Skeletal muscle tissue (tissue), 4 donors: ENCODE results near the gene FHOD3. TPM values are rescaled to one million over a fixed set of nuclear protein-coding genes. Genes with fewer than 3 reads are reported as not detected.
"Not testable (repeated sequence)": the region's sequence is repeated elsewhere in the genome, so short reads cannot be mapped to it uniquely, and the experiment has no call there.

Experiments
- H3K27ac ChIP-seq: one replicate; pipeline ENCODE4 v1.7.0; 2013; ENCODE audit warnings: mild to moderate bottlenecking, low read depth, low read length, inconsistent platforms
- H3K27me3 ChIP-seq, 3 donors: one replicate each; pipeline ENCODE4 v1.7.0; 2013; ENCODE audit warnings: low read length in 3 of 3; ENCODE audit not compliant: control insufficient read depth in 3 of 3, insufficient read depth in 3 of 3
- H3K36me3 ChIP-seq, 3 donors: one replicate each; pipeline ENCODE4 v1.7.0; 2013; ENCODE audit warnings: low read length in 3 of 3; ENCODE audit not compliant: control insufficient read depth in 3 of 3, insufficient read depth in 3 of 3
- H3K4me1 ChIP-seq, 3 donors: one replicate each; pipeline ENCODE4 v1.7.0; 2013; ENCODE audit warnings: low read length in 3 of 3, mild to moderate bottlenecking in 3 of 3; ENCODE audit not compliant: control insufficient read depth in 3 of 3, insufficient read depth in 3 of 3
- H3K4me3 ChIP-seq, 3 donors: one replicate each; pipeline ENCODE4 v1.7.0; 2013; ENCODE audit warnings: low read length in 3 of 3
- H3K9ac ChIP-seq, 3 donors: one replicate each; pipeline ENCODE4 v1.7.0; 2013; ENCODE audit warnings: low read length in 3 of 3, mild to moderate bottlenecking in 3 of 3, moderate library complexity in 2 of 3, low read depth in 1 of 3
- H3K9me3 ChIP-seq, 3 donors: one replicate each; pipeline ENCODE4 v1.7.0; 2013; ENCODE audit warnings: low read length in 3 of 3; ENCODE audit not compliant: control insufficient read depth in 3 of 3
- total RNA-seq: library from RNA; depleted of rRNA; stranded (reverse); fragments of >200 nt; gene quantifications from one replicate; pipeline ENCODE4 v1.2.3, GENCODE V29; 2014
- donor health status: Osteomylitis.

Gene FHOD3
- total RNA-seq, 1 donor from 2014 or later, result 15.7 TPM

DNA sequence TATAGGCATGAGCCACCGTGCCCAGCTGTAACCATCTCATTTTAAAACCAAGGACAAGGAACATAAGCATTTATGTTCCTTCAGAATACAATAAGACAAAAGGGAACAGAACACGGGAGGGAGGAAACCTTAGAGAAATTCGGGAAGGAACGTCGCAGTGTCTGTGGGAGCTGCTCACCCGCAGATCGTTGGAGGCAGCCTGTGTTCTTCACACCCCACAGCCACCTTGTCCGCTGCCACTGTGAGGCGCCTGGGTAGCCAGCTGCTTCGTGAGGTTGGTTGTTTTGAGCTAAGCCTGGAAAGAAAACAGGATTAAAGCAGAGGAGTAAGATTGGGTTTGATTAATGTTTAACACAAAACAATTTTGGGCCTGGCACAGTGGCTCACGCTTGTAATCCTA is 250.0 kb downstream of the FHOD3 start:
- Histone ChIP-seq H3K9ac (no peak overlapping the region), H3K27me3 (no peaks in the 10 kb centered on the region), H3K4me1 (peaks cover 9 to 14% (median 10%) of the 10 kb centered on the region in 3 donors), H3K4me3 (no peak overlapping the region), H3K27ac (no peak overlapping the region), H3K9me3 (peaks cover 0 to 3% (median 0%) of the 10 kb centered on the region in 3 donors), H3K36me3 (no peaks in the 10 kb centered on the region)

DNA sequence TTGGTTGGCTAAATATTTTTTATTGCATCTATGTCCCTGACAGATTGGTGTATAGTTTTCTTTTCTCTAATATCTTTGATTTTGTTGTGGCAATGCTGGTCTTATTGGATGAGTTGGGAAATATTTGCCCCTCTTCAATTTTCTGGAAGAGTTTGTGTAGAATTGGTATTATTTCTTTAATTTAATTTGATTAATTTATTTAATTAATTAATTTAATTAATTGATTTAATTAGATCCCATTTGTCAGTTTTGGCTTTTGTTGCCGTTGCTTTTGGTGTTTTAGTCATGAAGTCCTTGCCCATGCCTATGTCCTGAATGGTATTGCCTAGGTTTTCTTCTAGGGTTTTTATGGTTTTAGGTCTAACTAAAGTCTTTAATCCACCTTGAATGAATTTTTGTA is 253.8 kb downstream of the FHOD3 start:
- not testable (repeated sequence) for H3K27ac ChIP-seq, H3K36me3 ChIP-seq, H3K9me3 ChIP-seq, H3K4me1 ChIP-seq, H3K9ac ChIP-seq, H3K27me3 ChIP-seq, H3K4me3 ChIP-seq

DNA sequence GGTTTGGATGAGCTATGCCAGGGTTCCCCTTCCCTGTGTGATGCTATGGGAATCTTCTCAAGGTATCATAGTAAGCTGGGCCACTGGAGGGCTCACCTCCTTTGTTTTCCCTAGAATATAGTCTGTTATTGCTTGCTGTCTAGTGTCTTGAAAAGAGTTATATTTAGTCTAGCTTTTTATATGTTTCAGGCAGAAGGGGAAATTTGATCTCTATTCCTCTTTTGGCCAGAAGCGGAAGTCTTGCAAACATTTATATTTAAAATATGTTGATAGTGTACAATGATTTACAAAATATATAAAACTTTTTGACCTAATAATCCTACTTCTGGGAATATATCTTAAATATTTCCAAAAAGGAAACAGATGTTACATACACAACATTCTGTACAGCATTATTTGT is 260.7 kb downstream of the FHOD3 start:
- Histone ChIP-seq H3K9ac (no peak overlapping the region), H3K27ac (no peak overlapping the region), H3K27me3 (no peaks in the 10 kb centered on the region), H3K4me3 (no peak overlapping the region), H3K9me3 (no peaks in the 10 kb centered on the region), H3K36me3 (no peaks in the 10 kb centered on the region), H3K4me1 (peaks cover 5 to 26% (median 9%) of the 10 kb centered on the region in 3 donors)

DNA sequence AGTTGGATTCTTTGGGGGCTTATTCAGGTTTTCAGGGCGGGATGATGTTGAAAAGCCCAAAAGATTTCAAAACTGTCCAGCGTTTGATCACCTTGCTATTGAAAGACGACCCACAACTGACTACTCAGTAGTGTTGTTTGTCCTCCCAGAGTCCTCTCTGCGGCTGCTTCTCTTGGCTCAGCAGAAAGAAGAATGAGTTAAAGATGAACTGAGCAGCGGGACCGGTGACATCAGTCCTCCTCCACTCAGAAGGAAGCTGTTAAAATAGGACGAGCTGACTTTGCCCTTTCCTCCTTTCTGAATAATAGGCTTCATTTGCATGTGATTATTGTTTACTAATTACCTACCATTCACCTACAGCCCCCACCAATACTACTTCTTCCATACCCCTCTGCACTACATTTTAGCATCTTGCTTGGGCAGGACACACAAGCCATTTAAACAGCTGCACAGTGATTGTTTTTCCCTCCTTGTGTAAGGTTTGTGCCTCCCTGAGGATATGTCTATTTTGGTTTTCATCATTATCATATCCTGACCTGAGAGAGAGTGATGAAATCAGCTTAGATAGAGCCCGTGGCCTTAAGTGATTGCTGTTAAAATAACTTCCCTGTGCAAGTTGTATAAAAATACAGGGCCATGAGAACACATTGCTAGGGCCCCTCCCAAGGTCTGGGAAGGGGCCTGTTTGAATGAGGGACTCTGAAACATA is 261.8 kb downstream of the FHOD3 start:
- Histone ChIP-seq H3K27ac (no peak overlapping the region), H3K4me3 (no peak overlapping the region), H3K4me1 (peaks cover 5 to 26% (median 9%) of the 10 kb centered on the region in 3 donors), H3K27me3 (no peaks in the 10 kb centered on the region), H3K36me3 (no peaks in the 10 kb centered on the region), H3K9me3 (no peaks in the 10 kb centered on the region), H3K9ac (no peak overlapping the region)

DNA sequence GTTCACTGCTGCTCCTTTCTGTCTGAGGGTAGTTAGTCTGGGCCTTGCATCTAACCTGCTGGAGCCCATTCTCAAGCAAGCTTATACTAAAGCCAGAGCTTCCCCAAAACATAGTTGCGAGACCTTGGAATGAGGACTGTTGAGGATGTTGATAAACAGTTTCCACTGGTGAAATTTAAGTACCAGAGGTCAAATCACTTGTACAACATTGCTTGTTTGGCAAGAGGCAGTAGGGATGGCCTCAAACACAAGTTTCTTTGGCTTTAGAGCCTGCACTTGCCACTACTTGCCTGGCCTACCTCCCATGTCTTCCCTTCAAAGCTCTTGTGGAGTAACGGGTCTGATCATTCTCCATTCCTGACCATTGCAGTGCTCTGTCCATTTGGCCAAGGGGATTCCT is 262.7 kb downstream of the FHOD3 start:
- H3K27ac ChIP-seq, result no peak overlapping the region
- H3K9me3 ChIP-seq, result no peaks in the 10 kb centered on the region
- H3K36me3 ChIP-seq, result no peaks in the 10 kb centered on the region
- no peak overlapping the region for H3K9ac ChIP-seq
- H3K4me3 ChIP-seq, result no peak overlapping the region
- no peaks in the 10 kb centered on the region for H3K27me3 ChIP-seq
- H3K4me1 ChIP-seq, result peaks cover 5 to 26% (median 9%) of the 10 kb centered on the region in 3 donors

DNA sequence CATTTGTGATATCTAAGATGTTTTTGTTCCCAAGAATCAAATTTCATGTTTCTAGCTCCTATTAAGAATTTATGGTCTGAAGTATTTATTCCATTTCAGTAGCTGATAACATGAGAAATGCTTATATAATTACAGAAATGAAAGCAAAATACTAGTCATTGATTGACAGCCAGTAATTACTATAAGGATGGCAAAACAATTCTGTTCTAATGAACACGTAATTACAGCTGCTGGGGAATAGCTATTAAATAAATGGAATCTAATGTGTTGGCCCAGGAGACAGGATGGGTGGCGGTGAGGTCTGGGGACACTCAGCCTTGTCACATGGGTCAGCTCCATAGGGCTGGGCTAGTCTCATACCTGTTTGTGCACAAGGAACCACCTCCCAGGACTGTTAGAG is 263.5 kb downstream of the FHOD3 start:
- no peaks in the 10 kb centered on the region for H3K9me3 ChIP-seq
- no peak overlapping the region for H3K4me3 ChIP-seq
- no peaks in the 10 kb centered on the region for H3K27me3 ChIP-seq
- no peak overlapping the region for H3K27ac ChIP-seq
- peaks cover 5 to 26% (median 9%) of the 10 kb centered on the region in 3 donors for H3K4me1 ChIP-seq
- H3K36me3 ChIP-seq, result no peaks in the 10 kb centered on the region
- H3K9ac ChIP-seq, result no peak overlapping the region

DNA sequence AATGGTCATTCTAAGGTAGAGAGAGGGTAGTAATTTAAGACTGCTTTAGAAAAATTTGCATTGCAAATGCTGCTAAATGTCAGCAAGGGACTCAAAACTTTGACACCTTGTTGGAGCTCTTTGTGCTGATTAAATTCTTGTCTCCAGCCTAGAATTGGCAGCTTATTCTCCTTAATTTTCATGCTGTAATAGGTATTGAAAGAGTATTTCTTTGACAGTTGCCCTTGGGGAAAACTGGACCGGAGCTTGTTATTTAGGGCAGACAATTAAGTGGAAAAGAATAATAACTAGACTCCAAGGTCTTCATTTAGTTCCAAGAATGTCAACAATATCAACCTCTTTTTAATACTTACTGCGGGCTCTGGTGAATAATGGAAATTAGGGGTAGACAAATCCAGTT is 267.3 kb downstream of the FHOD3 start:
- peaks cover 0 to 7% (median 2%) of the 10 kb centered on the region in 3 donors for H3K4me1 ChIP-seq

DNA sequence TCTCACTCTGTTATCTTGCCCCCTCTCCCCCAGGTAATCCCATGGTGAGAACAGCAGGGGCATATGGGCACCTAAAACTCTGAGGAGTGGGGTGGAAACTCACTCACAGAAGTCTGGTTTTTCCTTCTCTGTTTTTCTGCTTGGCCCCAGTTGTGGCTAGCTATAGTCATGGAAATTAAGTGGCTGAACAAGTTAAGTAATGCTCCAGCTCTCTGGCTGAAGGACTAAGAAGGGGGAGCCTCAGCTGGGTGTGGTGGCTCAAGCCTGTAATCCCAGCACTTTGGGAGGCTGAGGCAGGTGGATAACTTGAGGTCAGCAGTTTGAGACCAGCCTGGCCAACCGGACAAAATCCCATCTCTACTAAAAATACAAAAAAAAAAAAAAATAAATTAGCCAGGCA is 270.3 kb downstream of the FHOD3 start:
- no peak overlapping the region for H3K9ac ChIP-seq
- no peaks in the 10 kb centered on the region for H3K27me3 ChIP-seq
- no peak overlapping the region for H3K4me3 ChIP-seq
- H3K36me3 ChIP-seq, result no peaks in the 10 kb centered on the region
- H3K4me1 ChIP-seq, result no peaks in the 10 kb centered on the region
- no peaks in the 10 kb centered on the region for H3K9me3 ChIP-seq
- no peak overlapping the region for H3K27ac ChIP-seq

More for the DNA sequence above, 267.3 kb downstream of the FHOD3 start:
- Histone ChIP-seq H3K9me3 (no peaks in the 10 kb centered on the region), H3K36me3 (no peaks in the 10 kb centered on the region), H3K4me3 (no peak overlapping the region), H3K9ac (no peak overlapping the region), H3K27ac (no peak overlapping the region), H3K27me3 (no peaks in the 10 kb centered on the region)

DNA sequence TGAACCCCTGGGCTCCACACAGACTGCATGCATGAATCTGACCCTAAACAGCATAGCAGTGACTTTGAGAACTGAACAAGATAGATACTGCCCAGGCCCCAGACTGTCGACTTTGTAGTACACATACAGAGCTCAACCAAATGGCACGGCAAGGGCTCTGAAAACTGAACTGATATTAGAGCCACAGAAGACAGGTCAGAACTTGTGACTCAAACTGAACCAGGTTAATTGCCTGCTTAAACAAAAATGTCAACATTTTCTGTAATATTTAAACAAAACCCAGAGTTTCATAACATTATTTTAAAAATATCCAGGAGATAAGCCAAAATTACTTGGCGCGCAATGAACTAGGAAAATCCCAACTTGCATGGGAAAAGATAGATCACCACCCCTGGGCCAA is 271.0 kb downstream of the FHOD3 start:
- Histone ChIP-seq H3K9me3 (no peaks in the 10 kb centered on the region), H3K9ac (no peak overlapping the region), H3K4me3 (no peak overlapping the region), H3K36me3 (no peaks in the 10 kb centered on the region), H3K27me3 (no peaks in the 10 kb centered on the region), H3K27ac (no peak overlapping the region), H3K4me1 (no peaks in the 10 kb centered on the region)

DNA sequence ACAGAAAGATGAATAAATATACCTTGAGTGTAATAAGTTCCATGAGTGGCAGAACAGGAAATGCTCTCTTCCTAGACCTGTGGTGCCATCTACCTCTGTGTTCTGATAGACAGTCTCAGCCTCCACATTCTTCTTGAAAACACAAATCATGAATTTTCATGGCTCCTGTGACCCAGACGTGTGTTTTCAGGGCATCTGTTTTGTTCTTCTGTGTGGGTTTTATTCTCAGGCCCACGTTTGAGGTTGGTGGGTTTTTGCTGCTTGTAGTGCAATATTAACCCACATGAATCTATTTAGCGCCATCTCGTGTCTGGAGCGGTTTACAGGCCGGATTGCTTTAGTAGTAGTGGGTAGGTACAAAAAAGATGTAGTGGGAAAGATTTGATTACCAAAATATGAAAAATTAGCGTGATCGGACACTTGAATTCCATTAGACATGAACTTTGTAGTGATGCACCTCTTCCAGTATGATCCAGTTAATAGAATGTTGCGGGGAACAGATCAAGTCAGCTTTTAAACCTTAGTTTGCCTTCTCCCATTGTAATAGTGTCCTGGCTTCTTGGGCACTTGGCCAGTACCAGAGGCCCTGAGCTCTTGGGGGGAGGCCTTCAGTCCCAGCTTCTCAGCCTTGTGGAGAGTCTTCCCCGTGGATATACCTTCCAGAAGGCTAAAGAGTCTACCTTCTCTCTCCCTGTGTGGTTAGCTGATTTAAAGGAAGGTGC is 274.8 kb downstream of the FHOD3 start:
- H3K27me3 ChIP-seq, result no peaks in the 10 kb centered on the region
- peak overlapping the region in 1 of 3 donors; percentile 27 for H3K4me3 ChIP-seq
- H3K27ac ChIP-seq, result no peak overlapping the region
- H3K36me3 ChIP-seq, result no peaks in the 10 kb centered on the region
- H3K4me1 ChIP-seq, result no peaks in the 10 kb centered on the region
- no peaks in the 10 kb centered on the region for H3K9me3 ChIP-seq
- H3K9ac ChIP-seq, result no peak overlapping the region
